ENCODE results near the gene FBXO8.

DNA sequence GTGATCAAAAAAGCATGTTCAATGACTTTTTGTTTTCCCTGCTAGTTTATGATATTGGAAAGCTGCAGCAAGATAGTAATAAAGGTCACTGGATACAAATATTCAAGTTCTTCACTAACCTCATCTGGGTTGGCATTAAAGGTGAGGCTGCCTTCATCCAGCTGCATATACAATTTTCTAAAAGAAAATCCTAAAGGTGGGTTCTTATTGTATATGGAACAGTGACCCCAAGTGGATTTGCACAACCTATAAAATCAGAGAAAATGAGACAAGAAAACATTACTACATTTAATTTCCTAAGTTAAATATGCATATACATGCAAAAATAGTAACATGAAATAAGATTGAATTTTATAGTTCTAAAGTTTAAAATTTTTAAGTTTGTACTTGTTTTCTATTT lies 23.9 kb downstream of the FBXO8 start:
- TF ChIP-seq, protein P1, sequence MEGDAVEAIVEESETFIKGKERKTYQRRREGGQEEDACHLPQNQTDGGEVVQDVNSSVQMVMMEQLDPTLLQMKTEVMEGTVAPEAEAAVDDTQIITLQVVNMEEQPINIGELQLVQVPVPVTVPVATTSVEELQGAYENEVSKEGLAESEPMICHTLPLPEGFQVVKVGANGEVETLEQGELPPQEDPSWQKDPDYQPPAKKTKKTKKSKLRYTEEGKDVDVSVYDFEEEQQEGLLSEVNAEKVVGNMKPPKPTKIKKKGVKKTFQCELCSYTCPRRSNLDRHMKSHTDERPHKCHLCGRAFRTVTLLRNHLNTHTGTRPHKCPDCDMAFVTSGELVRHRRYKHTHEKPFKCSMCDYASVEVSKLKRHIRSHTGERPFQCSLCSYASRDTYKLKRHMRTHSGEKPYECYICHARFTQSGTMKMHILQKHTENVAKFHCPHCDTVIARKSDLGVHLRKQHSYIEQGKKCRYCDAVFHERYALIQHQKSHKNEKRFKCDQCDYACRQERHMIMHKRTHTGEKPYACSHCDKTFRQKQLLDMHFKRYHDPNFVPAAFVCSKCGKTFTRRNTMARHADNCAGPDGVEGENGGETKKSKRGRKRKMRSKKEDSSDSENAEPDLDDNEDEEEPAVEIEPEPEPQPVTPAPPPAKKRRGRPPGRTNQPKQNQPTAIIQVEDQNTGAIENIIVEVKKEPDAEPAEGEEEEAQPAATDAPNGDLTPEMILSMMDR (IDR thresholded peaks at IDR 0.05), result no peak
- no peak for TF ChIP-seq POLR2A (IDR thresholded peaks at IDR 0.05)
